GM18870 (cell line): ENCODE data around the gene PACS2.

ENCODE experiments used
- ATAC-seq: cut with Tn5 transposase; IDR thresholded peaks from one replicate; pipeline ENCODE4 v1.9.1; 2021; ENCODE audit warnings: moderate library complexity; ENCODE audit not compliant: unreplicated experiment

PACS2 gene

DNA sequence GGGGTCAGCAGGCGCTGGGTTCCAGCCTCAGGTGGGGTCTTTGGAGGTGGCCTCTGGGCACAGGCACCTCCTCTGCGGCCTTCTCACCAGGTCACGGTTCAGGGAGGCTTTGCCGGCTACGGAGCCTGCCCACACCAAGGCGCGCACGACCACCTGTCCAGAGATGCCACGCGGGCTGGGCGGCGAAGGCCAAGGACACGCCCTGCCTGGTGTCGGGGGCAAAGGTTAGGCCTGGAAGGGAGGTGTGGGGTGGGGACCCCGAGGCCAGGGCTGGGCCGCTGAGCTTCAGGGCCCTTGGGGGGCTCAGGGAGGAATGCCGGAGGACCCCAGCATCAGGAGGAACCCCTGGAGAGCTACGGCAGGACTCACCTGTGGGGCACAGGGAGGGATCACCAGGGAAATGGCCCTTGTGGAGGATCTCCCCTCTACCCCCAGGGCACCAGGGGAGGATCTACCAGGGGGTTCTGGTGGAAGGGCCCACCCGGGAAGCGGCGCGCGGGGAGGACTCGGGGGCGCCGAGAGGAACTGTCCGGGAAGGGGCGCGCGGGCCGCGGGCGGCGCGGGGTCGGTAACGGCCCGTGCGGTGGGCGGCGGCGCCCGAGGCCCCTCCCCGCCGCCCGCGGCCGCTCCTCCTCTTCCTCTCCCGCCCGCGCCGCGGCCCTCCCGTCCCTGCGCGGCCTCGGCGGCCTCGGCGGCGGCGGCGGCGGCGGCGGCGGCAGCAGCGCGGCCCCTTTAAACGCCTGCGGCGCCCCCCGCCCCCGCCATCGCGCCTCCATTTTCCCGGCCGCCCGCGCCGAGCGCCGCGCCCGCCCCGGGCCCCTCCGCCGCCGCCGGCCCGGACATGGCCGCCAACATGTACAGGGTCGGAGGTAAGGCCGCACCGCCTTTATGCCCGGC is 104.9 kb downstream of the PACS2 start, which contains the start of gene MTA1:
Gene MTA1 (plus strand): TSS at position 633 of the 897 bp plus-strand sequence. CDS start 209 bp downstream, at position 842.
- no peak for ATAC-seq

DNA sequence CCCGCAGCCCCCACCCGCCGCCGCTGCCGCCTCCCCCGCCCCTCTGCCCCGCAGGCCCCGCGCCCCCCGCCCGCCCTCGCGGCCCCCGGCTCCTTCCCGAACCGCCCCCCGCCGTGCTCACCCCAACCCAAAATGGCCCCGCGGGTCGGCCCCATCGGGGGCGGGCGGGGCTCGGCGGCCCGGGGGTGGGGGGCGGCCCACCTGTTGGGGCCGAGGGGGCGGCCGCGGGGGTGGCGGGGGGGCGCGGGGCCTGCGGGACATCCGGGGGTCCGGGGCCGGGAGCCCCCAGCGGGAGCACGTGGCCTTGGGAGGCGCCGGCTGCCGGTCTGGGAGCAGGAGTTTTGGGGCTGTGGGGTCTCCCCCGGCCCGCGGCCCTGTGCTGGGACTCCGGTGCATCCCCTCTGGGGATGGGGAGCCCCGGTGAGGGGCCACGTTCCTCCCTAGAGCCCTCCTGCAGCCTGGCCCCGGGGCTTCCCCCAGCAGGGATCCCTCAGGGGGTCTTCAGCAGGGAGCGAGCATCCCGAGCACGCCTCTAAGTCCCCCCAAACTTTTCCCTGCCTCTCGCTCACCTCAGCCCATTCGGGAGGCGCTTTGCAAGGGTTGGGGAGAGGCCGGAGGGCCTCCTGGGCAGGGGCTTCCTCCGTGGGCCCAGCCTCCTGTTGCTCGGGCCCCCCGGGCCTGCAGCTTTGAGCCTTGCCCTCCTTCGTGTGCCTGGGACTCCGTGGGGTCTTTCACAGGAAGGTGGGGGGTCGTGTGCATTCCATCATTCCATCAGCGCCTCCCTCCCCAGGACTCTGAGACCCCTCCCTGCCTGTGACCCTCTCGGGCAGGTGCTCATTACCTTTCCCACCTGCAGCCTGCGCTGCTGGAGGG is 105.8 kb downstream of the PACS2 start:
- ATAC-seq: no peak

DNA sequence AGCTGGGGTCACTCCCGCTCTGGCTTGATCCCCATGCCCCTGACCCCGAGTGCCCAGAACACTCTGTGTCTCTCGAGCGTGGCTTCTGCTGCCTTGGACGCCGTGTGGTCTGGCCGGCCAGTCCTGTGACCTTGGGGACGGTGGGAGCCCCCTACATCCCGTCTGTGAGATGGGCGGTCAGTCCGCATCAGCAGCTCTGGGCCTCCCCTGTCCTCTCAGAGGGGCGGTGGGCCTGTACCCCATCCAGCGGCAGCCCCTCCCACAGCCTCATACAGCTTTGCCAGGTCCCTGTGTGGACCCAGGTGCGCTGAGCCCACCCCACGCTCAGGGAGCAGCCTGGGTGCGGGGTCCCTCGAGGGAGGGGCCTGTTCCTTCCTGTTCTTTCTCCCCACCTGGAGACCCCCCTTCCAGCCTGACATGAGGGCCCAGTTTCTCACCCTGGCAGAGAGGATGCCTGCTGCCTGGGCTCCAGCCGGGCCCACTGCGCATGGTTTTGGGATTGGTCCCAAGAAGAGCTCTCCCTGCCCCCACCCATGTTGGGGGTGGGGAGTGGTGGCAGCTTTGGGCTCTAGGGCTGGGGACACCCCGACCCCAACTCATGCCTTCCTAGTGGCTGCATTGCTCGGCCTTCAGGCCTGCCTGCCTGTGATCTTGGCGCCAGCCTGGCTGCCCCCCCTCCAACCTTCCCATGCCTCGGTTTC is 106.6 kb downstream of the PACS2 start:
- ATAC-seq: no peak

DNA sequence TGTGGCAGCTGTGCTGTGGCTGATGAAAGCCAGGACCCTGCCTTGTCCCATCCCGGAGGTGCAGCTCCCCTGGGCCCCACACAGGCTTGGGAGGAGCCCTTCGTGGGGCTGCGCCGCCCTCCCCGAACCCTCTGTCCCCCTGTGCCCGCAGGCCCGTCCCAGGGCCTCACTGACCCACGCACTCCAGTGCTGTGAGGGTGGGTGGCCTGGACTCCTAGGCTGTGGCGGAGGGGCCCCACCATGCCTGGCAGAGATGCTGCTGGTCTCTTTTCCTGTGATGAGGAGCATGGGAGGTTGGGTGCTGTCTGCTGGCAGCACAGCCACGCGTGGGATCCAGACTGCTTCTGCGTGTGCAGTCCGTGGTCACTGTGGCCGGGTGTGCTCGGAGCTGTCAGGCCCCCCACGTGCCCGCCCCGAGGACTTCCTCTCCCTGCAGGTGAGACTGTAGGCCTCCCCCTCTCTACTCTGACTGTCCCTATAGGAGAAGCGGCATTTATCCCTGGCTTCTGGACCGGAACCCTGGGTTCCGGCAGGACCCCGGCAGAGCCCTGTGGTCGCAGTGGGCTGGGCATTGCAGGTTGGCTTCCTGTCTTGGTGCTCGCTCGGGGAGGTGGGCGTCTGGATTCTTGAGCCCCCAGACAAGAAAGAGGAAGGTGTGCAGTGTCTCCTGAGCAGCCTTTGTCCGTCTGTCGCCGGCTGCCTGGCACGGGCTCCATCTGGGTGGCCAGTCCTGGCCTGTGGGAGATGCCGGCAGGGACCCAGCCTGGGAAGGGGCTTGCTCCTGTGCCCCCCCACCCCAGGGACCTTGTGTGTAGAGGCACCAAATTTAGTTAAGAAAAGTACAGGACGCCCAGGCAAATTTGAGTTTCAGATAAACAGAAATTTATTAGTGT is 107.4 kb downstream of the PACS2 start:
- ATAC-seq: no peak

DNA sequence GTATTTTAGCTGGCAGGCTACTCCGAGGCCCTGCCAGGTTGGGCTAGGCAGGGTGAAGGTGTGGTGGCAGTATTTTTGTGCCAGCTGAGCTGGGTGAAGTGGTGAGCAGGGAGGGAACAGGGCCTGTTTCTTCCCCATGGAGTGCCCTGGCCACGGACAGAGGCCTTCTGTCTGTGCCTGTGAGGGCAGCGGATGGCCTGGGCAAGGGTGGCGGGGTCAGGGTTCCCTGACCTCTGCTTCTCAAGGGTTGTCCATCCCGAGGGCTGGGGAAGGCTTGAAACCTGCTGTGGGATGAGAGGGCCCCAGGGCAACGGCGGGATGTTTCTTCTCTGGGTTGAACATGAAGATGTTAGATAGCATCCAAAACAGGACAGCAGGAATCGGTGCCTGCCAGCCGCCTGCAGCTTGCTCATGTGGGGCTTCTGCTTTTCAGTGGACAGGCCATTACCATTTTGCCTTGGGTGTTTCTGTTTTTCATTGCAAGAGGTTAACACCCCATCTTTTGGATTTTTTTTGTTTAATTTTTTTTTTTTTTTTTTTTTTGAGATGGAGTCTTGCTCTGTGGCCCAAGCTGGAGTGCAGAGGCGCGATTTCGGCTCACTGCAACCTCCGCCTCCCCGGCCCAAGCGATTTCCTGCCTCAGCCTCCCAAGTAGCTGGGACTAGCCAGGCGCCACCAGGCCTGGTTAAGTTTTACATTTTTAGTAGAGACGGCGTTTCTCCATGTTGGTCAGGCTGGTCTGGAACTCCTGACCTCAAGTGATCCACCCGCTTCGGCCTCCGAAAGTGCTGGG is 108.3 kb downstream of the PACS2 start:
- no peak for ATAC-seq

DNA sequence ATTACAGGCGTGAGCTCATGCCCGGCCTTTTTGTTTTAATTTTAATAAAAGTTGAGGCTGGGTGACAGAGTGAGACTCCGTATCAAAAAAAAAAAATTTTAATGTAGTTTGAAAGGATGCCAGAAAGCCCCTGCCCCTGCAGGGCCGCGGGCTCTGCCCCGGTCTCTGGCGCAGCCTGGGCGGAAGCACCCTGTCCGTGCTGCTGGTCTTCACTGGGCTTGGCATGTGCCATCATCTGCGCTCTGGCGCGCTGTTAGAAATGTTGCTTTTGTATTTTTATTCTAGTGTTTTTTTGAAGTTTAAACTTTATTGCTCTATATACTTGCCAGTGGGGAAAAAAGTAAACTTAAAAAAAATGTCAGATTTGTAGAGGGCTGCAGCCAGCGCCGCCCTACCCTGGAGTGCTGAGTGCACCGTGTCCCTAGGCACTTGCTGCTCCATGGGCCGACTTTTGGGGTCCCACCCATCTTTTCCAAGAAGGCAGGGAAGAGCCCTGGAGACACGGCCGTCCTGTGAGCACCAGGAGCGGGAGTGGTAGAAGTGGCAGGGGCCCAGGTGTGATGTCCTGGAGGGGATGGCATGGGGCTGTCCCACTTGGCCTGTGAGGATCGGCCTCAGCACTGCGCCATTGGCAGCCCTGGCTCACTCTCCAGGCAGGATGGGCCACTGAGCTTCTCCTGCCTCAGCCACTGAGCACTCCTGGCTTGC is 109.1 kb downstream of the PACS2 start:
- no peak for ATAC-seq

DNA sequence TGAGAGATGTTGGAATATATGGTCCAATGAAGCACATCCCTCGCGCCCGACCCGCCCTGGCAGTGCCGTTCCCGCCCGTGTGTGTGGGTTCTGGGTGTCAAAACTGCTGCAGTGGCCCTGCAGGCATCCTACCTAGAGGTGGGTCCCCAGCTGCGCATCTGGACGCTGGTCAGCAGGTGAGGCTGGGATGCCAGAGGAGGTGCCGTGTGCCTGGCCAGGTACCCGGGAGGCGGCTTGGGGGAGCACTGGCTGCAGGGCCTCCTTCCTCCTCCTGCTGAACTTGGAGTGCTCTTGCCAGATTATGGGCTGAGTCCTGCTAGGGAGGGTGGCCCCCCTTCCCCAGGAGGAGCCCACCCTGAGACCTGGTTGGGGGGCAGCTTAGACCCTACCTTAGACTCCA is 110.3 kb downstream of the PACS2 start:
- ATAC-seq: no peak

DNA sequence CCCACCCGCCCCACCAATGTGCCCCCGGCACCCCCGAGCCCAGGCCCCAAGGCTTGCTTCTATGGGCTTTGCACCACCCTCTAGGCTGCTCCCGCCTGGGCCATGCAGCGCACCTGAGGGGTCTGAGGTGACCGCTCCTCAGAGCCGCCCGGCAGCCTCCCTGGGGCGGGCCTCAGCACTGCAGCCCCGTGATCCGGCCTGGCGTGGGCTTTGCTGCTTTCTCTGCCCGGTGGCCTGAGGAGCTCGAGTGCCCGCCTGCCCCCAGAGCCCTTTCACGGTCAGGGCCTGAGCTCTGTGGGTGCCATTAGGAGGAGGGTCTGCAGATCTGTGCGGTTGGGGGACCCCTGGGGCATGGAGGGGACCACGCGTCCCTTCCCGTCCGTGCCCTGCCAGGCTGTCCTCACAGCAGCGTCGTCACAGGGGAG is 111.3 kb downstream of the PACS2 start:
- ATAC-seq: no peak

DNA sequence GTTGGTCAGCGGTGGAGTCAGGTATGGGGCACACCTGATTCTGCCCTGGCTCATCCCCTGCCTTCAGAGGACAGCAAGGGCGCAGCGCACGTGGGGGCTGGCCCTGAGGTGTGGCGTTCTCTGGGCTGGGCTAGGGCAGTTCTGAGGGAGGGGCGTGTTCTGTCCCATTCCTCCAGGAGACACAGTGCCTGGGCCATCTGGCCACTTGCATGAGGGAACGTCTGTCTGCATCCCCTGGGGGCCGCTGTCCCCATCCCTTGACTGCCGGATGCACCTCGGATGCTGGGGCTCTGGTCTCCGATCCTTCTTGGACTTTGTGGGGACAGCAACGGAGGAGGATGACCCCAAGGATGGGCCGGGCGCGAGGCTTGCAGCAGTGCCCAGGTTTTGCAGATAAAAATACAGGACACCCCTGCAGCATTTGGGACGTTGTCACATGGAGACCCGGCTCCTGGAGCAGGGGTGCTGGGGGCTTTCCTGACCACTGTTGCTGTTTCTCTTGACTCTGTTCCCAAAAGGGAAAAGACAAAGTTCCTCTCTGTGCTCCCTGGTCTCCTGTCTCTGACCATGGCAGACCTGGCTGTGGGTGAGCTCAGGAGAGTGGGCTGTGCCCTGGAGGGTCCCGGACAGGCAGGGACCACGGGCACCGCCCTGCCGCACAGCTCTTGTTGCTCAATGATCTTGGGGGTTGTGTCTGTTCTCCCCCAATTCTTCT is 112.0 kb downstream of the PACS2 start:
- ATAC-seq: no peak

DNA sequence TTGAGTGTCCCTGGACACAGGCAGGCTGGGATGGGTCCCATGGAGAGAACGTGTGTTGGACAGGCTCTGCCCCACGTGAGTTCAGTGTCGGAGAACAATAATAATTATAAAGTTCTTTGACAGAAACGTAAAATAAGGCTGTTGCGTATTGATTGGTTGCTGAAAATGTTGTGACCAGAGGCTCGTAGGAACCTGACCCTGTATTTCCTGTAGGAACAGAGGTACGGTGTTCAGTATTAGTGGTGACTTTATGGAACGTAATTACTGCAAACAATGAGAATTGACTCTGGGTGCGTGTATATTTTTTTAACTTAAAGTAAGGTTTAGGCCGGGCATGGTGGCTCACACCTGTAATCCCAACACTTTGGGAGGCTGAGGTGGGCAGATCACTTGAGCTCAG is 112.9 kb downstream of the PACS2 start:
- ATAC-seq: no peak

DNA sequence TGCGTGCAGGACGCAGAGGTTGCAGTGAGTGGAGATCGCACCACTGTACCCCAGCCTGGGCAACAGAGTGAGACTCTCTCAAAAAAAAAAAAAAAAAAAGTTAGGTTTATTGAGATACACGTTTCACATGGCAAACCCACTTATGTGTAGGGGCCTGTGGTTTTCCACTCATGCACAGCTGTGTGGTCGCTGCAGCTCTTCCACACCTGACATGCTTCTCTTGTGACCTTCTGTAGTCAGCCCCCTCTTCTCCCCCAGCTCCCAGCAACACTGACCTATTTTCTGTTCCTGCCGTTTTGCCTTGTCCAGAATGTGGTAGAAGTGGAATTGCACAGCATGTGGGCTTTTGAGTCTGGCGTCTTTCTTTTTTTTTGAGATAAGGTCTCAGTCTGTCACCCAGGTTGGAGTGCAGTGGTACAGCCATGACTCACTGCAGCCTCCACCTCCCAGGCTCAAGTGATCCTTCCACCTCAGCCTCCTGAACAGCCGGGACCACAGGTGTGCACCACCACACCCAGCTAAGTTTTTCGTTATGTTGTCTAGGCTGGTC is 113.5 kb downstream of the PACS2 start:
- no peak for ATAC-seq

DNA sequence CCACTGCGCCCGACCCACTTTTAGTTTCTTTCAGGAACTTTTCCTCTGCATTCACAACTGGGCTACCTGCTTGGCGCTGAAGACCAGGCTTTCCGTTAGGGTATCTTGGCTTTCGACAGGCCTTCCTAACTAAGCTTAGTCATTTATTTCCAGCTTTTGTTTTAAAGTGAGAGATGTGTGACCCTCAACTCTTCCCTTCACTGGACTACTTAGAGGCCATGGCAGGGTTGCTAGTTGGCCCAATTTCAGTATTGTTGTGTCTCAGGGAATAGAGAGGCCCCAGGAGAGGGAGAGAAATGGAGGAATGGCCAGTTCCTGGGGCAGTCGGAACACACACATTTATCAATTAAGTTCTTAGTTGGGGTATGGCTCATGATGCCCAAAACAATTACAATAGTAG is 115.5 kb downstream of the PACS2 start:
- ATAC-seq: no peak

DNA sequence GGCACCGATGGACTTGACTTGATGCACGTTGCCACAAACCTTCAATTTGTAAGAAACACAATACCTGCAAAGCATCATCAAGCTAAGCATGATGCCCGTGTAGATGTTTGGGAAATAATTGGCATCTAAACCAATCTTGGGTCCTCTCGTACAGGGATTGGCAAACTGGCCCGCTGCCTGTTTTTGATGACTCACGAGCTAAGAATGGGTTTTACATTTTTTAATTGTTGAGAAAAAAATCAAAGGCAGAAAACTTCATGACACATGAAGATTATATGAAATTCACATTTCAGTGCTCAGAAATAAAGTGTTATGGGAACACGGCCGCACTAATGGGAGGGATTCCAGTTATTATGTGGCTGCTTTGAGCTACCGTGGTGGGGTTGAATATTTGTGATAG is 116.0 kb downstream of the PACS2 start:
- no peak for ATAC-seq

DNA sequence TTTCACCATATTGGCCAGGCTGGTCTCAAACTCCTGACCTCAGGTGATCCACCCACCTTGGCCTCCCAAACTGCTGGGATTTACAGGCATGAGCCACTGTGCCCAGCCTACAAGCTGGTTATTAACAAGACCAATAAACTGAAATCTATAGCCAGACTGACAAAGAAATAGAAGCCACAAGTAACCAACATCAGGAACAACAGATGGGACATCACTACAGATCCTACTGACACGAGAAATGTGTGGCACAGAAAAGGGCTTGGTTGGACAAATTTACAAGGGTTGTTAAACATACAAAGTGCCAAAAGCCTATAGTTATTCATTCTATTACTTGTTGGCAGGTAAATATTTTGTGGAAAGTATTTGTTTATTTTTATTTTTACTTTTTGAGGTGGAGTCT is 116.7 kb downstream of the PACS2 start:
- no peak for ATAC-seq

DNA sequence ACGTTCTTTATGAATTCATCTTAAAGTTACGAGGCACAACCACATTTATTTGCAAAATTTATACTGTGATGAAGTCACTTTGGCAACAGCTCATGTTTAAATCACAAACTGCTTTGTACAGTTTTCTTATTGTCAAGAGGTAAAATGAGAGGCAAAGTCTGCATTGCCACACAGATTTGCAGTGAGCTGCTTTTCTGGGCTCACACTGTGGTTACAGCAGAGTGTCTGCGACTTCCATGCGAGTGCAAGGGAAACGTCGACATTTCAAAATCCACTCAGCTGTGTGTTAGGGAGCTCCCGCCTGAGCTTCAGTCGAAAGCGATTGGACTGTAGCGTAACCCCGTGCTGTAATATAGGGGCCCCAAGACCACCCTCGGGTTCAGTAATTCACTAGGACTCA is 118.1 kb downstream of the PACS2 start:
- no peak for ATAC-seq

DNA sequence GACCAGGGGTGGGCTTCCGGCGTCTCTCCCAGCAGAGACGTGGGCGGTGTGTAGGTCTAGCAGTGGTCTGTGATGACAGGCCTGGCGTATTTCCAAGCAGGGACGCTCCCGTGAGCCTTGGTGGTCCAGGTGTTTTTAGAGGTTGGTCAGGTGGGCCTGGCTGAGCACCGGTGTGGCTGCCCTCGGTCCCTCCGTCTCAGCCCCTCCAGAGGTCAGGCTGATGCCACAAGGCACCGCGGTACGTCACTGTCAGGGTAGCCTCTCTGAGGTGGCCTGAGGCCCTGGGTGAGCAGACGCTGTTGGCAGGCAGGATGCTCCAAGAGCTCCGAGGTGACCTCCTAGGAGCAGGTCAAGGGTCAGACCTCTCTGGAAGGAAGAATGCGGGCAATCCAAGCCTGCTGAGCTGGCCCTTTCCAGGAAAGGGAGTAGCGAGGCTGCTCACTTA is 118.6 kb downstream of the PACS2 start:
- ATAC-seq: no peak

DNA sequence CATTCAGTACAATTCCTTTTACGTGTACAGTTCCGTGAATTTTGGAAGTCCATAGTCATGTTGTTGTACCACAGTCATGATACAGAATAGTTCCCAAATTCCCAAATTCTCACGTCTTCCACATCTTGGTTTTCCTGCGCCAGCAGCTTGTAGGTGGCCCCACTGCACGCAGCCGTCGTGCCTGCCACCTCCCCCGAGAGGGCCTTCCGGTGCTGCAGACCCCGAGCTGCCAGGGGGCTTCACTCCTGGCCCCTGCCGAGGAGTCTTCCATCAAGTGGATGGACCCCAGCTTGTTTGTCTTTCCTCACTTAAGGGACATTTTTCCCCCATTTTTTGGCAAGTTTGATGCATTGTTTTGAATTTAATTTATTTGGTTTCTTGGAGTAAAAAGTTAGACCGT is 121.9 kb downstream of the PACS2 start:
- ATAC-seq: no peak
